ENCODE results near the gene H1-8. TPM values are rescaled to one million over a fixed set of nuclear protein-coding genes. Genes with fewer than 3 reads are reported as not detected.
A peak's percentile ranks its signal among the peaks of the same experiment; 100 is the strongest.

Gene H1-8
- total RNA-seq, 2 donors from 2014 or later: not detected

DNA sequence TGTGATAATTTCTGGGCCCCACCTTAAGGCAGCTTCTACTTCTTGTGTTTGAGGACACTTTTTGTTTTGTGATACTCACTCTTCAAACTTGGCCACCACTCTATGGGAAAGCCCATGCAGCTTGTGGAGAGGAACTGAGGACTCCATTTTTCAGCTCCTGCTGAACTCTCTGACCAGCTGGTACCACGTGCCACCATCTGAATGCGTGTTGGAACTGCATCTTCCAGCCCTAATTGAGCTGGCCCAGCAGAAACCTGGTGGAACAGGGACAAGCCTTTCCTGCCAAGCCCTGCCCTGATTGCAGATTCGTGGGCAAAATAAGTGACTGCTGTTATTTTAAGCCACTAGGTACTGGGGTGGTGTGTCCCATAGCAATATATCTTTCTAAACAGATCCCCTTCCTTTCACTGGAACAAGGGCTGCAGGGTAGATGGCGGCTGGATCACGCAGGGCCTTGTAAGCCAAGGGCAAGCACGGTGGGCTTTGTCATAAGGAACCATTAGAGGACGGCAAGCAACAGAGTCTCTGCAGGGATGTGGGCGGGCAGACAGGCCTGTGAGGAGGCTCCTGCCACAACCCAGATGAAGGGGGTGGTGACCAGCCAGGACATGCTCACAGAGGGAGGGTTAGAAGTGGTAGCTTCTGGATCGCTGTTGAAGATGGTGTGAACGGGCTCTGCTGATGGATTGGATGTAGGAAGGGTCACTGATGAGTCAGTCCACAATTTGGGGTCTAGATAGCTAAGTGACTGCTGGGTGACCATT, 9.5 kb downstream of the H1-8 start:
- Histone ChIP-seq H3K4me1 (peaks cover 0 to 52% of the 10 kb centered on the region in 2 donors), H3K4me3 (no peak overlapping the region), H3K27me3 (no peaks in the 10 kb centered on the region), H3K36me3 (peaks cover 18% of the 10 kb centered on the region), H3K9me3 (no peaks in the 10 kb centered on the region), H3K27ac (no peak overlapping the region)
- no peak for TF ChIP-seq CTCF (IDR thresholded peaks at IDR 0.05)
- DNase-seq (ENCODE audit: low spot score): no peak

DNA sequence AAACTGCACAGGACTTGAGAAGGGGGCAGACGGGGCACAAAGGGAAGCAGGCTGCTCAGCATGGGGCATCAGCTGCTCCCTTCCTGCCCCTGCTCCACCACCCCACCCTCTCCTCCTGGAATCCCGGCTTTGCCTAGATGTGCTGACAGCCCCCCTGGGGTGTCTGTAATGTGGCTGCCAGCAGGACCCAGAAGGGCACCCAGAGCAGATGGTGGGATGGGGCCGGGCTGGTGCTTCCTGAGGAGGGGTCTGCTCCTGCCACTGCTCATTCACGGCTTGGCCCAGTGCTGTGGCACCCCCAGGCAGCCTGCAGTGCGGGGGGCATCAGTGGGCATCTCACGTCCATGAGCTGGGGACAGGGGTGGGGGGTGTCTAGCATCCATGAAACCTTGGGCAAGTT, 10.2 kb downstream of the H1-8 start:
- TF ChIP-seq CTCF (IDR thresholded peaks at IDR 0.05): no peak
- H3K36me3 ChIP-seq: peaks cover 23% of the 10 kb centered on the region
- no peaks in the 10 kb centered on the region for H3K27me3 ChIP-seq
- H3K27ac ChIP-seq: no peak overlapping the region
- peaks cover 0 to 59% of the 10 kb centered on the region in 2 donors for H3K4me1 ChIP-seq
- DNase-seq (ENCODE audit: low spot score): no peak
- no peaks in the 10 kb centered on the region for H3K9me3 ChIP-seq
- H3K4me3 ChIP-seq: no peak overlapping the region

GRCh38 chr3:129553719-129554118, 10.7 kb downstream of the H1-8 start:
- no peak overlapping the region for H3K4me3 ChIP-seq
- no peak for DNase-seq (ENCODE audit: low spot score)
- TF ChIP-seq CTCF (IDR thresholded peaks at IDR 0.05): no peak
- H3K9me3 ChIP-seq: no peaks in the 10 kb centered on the region
- no peaks in the 10 kb centered on the region for H3K27me3 ChIP-seq
- H3K4me1 ChIP-seq: peaks cover 0 to 64% of the 10 kb centered on the region in 2 donors
- H3K27ac ChIP-seq: no peak overlapping the region
- H3K36me3 ChIP-seq: peaks cover 27% of the 10 kb centered on the region

DNA sequence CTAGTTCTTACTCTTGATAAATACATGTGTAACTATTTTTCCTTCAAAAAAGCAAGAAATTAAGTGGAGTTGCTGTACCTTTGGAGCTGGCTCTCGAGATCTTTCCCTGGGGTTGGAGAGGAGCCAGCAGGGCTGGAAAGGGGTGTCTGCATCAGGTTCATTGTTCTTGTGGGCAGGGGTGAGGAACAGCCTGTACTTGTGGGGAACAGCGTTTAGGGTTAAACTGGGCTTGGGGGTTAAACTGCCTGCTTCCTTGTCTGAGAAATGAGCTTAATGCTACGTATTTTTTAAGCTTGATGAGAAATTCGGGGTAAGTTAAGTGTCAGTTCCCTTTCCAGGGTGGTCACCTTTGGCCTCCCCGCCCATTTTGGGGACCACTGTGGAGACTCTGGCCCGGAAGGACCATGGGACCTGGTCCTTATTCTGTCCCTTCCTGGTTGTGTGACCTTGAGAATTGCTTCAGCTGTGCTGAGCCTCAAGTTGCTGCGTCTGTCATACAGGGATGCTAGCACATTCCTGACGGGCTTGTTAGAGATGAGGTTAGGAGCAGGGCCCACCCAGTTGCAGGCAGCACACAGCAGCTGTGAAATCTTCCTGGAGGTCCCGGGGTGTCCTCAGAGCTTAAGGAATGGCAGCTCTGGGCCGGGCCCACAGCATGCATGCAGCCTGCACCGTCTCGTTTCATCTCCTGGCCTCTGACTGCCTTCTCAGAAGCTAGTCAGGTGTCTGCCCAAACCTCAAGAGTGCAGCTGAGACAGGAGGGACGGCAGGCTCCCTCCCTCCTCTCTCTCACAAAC, 11.6 kb downstream of the H1-8 start:
- no peak for TF ChIP-seq CTCF (IDR thresholded peaks at IDR 0.05)
- Histone ChIP-seq H3K36me3 (peaks cover 34% of the 10 kb centered on the region), H3K4me3 (no peak overlapping the region), H3K27me3 (no peaks in the 10 kb centered on the region), H3K27ac (peak overlapping the region; percentile 8 to 9), H3K9me3 (no peaks in the 10 kb centered on the region), H3K4me1 (peaks cover 0 to 72% of the 10 kb centered on the region in 2 donors)
- no peak for DNase-seq (ENCODE audit: low spot score)

GRCh38 chr3:129555153-129555550, 12.2 kb downstream of the H1-8 start:
- no peak for DNase-seq (ENCODE audit: low spot score)
- Histone ChIP-seq H3K4me1 (peaks cover 0 to 78% of the 10 kb centered on the region in 2 donors), H3K9me3 (no peaks in the 10 kb centered on the region), H3K36me3 (peaks cover 40% of the 10 kb centered on the region), H3K27me3 (no peaks in the 10 kb centered on the region), H3K27ac (no peak overlapping the region), H3K4me3 (no peak overlapping the region)
- no peak for TF ChIP-seq CTCF (IDR thresholded peaks at IDR 0.05)
